ENCODE measurements around the gene PASD1.

The PASD1 gene

DNA sequence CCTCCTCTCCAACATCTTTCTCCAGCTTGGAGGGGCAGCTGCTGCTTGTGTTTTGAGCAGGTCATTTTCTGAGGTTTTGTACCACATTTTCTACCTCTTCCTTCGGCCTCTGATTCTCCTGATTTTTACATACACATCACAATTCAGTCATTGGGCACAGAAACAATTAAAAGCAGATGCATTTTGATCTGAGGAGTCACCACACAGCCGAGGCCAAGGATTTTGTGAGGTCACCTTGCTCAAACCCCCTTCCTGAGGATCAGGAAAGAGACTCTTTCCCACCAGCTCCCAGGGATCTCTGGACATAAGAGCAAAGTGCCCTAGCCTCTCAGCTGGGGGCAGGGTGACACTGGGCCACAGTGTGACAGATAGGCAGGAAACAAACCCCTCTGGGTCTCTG, 147.0 kb downstream of the PASD1 start:
- H3K4me1 ChIP-seq, result no peaks in the 10 kb centered on the region
- no peak overlapping the region for H3K4me3 ChIP-seq
- intact Hi-C loops (cut with DNase I; ENCODE audit: low total_unique reads), result no loop called here
- no peaks in the 10 kb centered on the region for H3K36me3 ChIP-seq
- no peaks in the 10 kb centered on the region for H3K27me3 ChIP-seq
- H3K9me3 ChIP-seq, result no peaks in the 10 kb centered on the region
- no peak for DNase-seq
- TF ChIP-seq, protein P1, sequence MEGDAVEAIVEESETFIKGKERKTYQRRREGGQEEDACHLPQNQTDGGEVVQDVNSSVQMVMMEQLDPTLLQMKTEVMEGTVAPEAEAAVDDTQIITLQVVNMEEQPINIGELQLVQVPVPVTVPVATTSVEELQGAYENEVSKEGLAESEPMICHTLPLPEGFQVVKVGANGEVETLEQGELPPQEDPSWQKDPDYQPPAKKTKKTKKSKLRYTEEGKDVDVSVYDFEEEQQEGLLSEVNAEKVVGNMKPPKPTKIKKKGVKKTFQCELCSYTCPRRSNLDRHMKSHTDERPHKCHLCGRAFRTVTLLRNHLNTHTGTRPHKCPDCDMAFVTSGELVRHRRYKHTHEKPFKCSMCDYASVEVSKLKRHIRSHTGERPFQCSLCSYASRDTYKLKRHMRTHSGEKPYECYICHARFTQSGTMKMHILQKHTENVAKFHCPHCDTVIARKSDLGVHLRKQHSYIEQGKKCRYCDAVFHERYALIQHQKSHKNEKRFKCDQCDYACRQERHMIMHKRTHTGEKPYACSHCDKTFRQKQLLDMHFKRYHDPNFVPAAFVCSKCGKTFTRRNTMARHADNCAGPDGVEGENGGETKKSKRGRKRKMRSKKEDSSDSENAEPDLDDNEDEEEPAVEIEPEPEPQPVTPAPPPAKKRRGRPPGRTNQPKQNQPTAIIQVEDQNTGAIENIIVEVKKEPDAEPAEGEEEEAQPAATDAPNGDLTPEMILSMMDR (IDR thresholded peaks at IDR 0.05), result no peak
- H3K27ac ChIP-seq, result no peak overlapping the region

DNA sequence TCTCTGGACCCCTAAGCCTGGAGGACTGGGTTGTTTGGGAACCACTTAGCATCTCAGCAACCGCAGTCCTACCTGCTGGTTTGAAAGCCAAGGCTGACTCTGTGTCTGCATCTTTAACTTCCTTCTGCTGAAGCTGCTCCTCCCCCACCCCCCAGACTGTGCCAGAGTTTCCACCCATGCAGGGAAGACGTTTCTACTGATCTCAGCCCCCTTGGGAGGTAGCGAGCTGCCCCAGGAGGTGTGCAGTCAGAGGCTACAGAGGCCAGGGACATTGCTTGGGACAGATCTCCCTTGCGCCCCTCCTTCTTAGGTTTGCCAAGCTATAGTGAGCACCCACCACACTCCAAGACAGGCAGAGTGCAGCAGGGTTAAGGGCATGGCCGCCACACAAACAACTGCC, 147.7 kb downstream of the PASD1 start:
- no peaks in the 10 kb centered on the region for H3K27me3 ChIP-seq
- TF ChIP-seq, protein P1 (IDR thresholded peaks at IDR 0.05), result no peak
- no peak for DNase-seq
- no peaks in the 10 kb centered on the region for H3K36me3 ChIP-seq
- no peak overlapping the region for H3K4me3 ChIP-seq
- intact Hi-C loops (cut with DNase I; ENCODE audit: low total_unique reads), result no loop called here
- no peaks in the 10 kb centered on the region for H3K4me1 ChIP-seq
- no peaks in the 10 kb centered on the region for H3K9me3 ChIP-seq
- no peak overlapping the region for H3K27ac ChIP-seq

DNA sequence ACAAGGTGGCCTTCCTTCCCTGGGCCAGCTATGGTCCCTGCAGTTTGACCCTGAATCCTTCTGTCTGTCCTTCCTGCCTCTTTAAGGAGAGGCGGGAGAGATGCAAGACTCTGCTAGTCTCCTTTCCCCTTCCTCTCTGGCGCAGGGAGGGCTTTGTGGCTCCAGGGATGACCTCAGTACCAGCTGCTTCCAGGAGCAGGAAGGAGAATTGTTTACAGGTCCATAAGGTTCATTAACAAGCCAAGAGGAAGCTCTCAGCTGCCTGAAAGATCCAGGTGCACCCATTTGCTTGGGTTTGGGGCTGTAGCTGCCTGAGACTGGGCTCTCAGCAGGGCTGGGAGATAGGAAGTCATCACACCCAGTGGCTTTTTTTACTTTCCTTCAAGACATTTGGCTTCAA, 148.3 kb downstream of the PASD1 start:
- H3K4me3 ChIP-seq, result no peak overlapping the region
- no peaks in the 10 kb centered on the region for H3K27me3 ChIP-seq
- H3K9me3 ChIP-seq, result no peaks in the 10 kb centered on the region
- H3K4me1 ChIP-seq, result no peaks in the 10 kb centered on the region
- intact Hi-C loops (cut with DNase I; ENCODE audit: low total_unique reads), result no loop called here
- TF ChIP-seq, protein P1 (IDR thresholded peaks at IDR 0.05), result no peak
- no peak for DNase-seq
- no peak overlapping the region for H3K27ac ChIP-seq
- H3K36me3 ChIP-seq, result no peaks in the 10 kb centered on the region

DNA sequence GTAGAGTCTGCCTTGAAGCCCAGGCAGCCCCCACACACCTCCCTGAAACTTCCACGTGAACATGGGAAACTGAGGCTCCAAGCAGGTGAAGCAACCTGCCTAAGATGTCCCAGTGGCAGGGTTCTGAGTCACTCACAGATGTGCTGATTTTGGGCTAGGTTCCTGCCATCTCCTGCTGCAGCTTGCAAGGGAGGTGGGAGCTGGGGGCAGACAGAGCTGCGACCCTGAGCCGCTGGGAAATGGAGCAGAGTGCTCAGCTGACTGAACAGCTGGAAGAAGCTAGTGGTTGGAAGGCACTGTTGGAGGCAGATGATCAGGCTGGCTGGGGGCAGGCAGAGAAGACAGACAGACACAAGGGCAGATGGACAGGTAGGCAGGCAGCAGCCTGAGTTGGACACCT, 148.8 kb downstream of the PASD1 start:
- no peaks in the 10 kb centered on the region for H3K4me1 ChIP-seq
- DNase-seq, result no peak
- no peak overlapping the region for H3K4me3 ChIP-seq
- no peak overlapping the region for H3K27ac ChIP-seq
- intact Hi-C loops (cut with DNase I; ENCODE audit: low total_unique reads), result no loop called here
- no peaks in the 10 kb centered on the region for H3K9me3 ChIP-seq
- H3K27me3 ChIP-seq, result no peaks in the 10 kb centered on the region
- H3K36me3 ChIP-seq, result no peaks in the 10 kb centered on the region
- TF ChIP-seq, protein P1 (IDR thresholded peaks at IDR 0.05), result no peak

DNA sequence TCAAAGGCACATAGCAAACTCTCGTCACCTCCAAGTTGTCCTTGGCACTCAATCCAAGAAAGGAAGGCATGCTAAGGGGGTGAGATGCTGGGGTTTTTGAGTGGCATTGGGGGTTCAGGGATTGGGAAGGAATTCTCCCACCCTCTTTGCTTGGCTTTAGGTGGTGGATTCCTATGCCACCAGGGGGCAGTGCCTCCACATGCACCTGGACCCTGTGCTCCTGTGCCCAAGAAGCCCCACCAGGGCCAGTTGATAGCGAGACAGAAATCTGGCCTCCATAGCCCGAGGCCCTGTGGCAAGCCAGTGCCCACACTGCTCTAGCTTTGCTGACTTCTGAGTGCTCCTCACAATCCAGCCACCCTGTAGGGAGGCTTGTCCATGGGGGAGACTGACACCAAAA, 150.4 kb downstream of the PASD1 start:
- no peaks in the 10 kb centered on the region for H3K36me3 ChIP-seq
- H3K9me3 ChIP-seq, result no peaks in the 10 kb centered on the region
- no peak for DNase-seq
- TF ChIP-seq, protein P1 (IDR thresholded peaks at IDR 0.05), result no peak
- H3K27ac ChIP-seq, result no peak overlapping the region
- intact Hi-C loops (cut with DNase I; ENCODE audit: low total_unique reads), result no loop called here
- H3K4me1 ChIP-seq, result no peaks in the 10 kb centered on the region
- H3K4me3 ChIP-seq, result no peak overlapping the region
- H3K27me3 ChIP-seq, result no peaks in the 10 kb centered on the region

DNA sequence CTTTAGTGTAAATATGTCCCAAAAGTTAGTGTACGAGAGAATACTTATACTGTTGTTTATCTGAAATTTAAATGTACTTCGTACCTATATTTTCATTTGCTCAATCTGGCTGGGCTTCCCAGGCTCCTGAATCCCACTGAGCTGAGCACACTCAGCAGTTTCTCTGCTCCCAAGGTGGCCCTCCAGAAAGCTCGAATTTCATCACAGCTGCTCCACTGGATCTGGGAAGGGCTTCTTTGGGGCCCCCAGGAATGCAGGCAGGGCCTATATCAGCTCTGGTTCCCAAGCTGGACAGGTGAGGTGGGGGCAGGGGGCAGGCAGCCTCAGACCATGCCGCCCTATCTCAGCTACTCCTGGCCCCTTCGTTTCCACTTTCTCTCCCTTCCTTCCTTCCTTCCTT, 150.9 kb downstream of the PASD1 start:
- Histone ChIP-seq H3K4me3 (no peak overlapping the region), H3K27me3 (no peaks in the 10 kb centered on the region), H3K4me1 (no peaks in the 10 kb centered on the region), H3K27ac (no peak overlapping the region), H3K36me3 (no peaks in the 10 kb centered on the region), H3K9me3 (no peaks in the 10 kb centered on the region)
- TF ChIP-seq, protein P1 (IDR thresholded peaks at IDR 0.05), result no peak
- DNase-seq, result no peak
- intact Hi-C loops (cut with DNase I; ENCODE audit: low total_unique reads), result no loop called here

All from tibial artery (tissue), 4 donors.